HG03460 (cell line): ENCODE results near the gene GLB1L3.

Experiments used
- ATAC-seq: cut with Tn5 transposase; IDR thresholded peaks from one replicate; pipeline ENCODE4 v1.9.1; 2021; ENCODE audit not compliant: unreplicated experiment

The GLB1L3 gene

DNA sequence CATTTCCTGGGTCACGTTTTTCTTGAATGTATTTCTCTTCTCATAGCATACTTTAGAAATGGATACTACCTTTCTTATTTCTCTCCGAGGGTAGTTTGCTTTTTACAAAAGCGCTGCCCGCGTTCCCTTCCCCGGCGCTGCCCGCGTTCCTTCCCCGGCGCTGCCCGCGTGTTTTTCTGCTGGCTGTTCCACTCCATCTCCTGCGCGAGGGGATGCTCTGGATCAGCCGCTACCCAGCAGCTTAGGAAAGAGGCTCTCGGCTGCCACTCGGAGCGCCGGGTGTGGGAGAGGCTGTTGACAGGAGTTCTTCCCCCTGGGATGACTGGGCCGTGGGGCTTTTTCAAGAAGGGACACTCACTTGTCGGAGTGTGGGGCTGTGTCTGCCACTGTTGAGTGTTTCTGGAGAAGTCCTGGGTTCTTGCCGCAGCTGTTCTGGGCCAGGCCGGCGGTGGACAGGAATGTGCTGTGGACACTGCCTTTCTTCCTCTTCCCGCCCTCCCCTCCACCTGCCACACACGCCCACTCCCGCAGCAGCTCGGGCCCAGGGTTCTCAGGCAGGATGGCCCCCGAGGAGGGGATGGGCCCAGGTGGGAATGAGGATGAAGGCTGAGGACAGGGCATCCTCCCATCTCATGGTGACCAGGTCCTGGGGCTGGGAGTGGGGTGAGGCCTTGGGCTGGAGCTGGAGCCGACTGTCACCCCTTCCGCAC, 86.2 kb downstream of the GLB1L3 start:
- no peak for ATAC-seq

DNA sequence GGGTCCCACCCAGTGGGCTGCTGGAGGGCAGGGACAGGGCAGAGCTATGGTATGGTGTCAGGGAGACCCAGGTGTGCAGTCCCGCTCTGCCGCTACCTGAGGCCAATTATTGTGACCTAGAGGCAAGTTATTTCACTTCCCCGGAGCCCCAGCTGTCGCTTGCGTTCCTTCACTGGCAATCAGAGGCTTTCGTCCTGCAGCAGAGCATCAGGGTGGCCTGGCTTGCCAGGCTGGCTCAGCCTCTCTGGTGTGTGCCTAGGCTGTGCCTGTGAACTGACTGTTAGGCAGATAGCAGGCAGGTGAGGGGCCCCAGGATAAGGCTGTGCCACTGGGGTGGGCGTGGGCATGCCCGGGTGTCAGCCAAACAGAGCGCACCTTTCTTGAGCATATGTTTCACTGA, 87.0 kb downstream of the GLB1L3 start:
- ATAC-seq: no peak

DNA sequence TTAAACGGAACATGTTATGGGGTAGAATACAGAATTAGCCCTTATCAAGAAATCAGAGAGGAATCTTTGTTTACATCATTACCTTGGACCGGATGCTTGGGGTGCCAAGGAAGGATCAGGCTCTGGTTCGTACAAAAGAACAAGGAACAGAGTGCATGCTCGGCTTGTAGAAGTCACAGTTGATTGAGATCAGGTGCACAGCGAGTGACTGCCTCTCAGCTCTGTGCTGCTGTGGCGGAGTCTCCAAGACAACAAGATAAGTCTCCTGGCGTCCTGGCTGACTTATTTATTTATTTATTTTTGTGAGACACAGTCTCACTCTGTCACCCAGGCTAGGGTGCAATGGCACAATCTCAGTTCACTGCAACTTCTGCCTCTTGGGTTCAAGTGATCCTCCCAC, 87.4 kb downstream of the GLB1L3 start:
- no peak for ATAC-seq

DNA sequence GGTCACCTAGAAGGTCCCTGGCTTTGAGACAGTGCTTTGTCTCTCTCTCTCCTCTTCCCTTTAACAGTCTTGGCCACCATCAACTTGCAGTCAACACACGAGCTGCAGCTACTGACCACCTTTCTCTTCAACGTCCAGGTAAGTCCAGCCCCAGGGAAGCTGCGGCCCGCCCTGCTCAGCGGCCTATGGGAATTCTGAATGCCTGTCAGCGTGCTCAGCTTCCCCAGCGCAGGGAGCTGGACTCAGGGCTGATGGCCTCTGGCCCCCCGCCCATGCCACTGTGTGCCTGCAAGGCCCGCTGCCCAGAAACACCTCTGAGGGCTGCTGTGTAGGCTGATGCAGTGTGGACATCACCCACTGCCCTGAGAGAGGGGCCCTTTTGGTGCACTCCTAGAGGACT, 88.1 kb downstream of the GLB1L3 start:
- ATAC-seq: no peak

DNA sequence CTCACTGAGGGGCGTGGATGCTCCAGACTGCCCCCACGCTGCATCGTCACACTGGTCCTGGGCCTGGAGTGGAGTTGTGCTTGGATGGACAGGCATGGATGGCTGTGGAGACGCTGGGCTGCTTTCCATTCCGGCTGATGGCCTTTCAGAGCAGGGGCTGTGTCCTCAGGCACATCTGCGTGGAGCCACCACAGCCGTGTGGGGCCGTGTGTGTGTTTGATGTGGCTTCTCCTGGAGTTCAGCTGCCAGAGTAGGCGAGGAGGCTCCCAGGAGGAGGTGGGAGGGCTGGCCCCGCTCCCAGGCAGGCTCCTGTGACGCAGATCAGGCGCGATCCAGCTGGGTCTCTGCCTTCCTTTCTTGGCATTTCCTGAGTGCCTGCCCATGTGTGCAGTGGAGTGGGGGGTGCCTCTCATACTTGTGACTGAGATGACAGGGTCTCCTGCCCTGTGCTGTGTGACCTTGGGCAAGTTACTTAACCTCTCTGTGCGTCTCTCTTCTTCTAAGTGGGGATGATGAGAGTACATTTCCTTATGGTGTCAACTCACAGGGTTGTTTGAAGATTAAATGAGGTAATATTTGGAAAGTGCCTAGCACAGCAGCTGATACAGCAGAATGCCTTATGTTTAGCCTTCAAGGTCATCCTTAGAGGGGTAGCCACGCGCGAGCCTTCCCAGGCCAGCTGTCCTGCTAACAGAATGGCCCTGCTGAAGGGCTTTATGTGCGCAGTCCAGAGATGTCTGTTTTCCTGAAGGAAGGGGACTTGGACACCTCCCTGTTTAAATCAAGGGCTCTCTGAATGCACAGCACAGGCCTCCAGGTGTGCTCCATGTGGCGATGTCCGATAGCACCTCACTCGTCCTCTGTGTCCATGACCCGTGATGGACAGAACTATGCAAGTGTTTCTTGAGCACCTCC, 89.1 kb downstream of the GLB1L3 start:
- ATAC-seq: no peak

DNA sequence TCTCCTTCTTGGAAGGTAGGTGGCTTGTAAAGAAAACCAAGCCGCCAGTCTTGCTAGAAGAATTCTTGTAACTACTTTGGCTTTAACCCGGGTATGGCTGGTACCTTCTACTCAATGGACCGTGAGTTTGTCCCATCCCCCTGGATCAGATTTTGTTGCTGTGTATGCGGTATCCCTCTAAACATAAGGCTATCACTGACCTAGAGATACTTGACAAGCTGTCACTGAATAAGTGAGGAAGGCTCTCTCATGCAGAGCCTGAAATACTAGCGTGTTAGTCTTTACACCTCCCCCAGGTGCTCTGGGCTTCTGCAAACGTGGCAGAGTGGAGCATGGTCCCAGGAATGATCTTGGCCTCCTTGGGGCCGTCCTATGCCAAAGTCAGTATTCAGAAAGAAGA, 90.1 kb downstream of the GLB1L3 start:
- ATAC-seq: no peak

DNA sequence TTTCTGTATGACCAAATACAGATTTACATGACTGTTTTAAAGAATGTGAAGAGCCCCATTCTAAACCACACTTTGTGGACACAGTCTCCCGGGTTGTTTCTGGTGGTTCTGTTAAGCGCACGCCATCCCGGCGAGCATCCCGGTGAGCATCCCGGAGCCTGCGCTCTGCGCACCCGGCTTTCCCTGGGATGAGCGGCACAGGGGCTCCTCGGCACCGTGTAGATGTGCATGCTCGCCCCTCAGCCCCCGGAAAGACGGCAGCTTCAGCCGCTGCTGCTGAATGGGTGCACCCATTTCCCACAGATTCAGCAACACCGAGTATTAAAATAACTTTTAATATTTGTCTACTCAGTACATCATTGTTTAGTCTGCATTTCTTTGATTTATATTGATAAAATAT, 91.6 kb downstream of the GLB1L3 start:
- ATAC-seq: no peak
